ENCODE results near the gene MMEL1. TPM values are rescaled to one million over a fixed set of nuclear protein-coding genes. Genes with fewer than 3 reads are reported as not detected.

Gene MMEL1
- total RNA-seq, 1 experiment from 2014 or later, result not detected

DNA sequence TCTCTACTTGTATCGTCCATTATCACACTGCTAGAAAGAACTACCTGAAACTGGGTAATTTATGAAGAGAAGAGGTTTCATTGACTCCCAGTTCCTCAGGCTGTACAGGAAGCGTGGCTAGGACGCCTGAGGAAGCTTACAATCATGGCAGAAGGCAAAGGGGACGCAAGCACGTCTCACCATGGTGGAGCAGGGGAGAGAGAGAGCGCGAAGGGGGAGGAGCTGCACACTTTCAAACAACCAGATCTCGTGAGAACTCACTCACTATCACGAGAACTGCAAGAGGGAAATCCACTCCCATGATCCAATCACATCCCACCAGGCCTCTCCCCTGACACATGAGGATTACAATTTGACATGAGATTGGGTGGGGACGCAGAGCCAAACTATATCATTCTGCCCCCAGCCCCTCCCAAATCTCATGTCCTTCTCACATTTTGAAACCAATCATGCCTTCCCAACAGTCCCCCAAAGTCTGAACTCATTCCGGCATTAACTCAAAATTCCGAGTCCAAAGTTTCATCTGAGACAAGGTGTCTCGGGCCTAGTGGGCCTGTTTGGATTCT is 8.0 kb downstream of the MMEL1 start:
- Mint-ChIP-seq H3K4me3 (ENCODE audit: unreplicated experiment) (no peak overlapping the region), H3K36me3 (ENCODE audit: insufficient read depth, unreplicated experiment) (no peaks in the 10 kb centered on the region), H3K27me3 (ENCODE audit: insufficient read depth, unreplicated experiment) (peaks cover 35% of the 10 kb centered on the region), H3K9me3 (ENCODE audit: unreplicated experiment) (no peaks in the 10 kb centered on the region), H3K27ac (ENCODE audit: low read depth, unreplicated experiment) (no peak overlapping the region), H3K4me1 (ENCODE audit: insufficient read depth, unreplicated experiment) (no peaks in the 10 kb centered on the region)
- ChIA-PET POLR2A (interaction anchor here (0.7 kb wide), 1 partner anchor 40 kb away, joined by 3 read pairs; no protein-coding TSS in a partner anchor), CTCF (no interaction called here)
- intact Hi-C loops (cut with micrococcal nuclease), result no loop called here
- DNase-seq (ENCODE audit: unreplicated experiment), result no peak
- TF ChIP-seq, protein P1, sequence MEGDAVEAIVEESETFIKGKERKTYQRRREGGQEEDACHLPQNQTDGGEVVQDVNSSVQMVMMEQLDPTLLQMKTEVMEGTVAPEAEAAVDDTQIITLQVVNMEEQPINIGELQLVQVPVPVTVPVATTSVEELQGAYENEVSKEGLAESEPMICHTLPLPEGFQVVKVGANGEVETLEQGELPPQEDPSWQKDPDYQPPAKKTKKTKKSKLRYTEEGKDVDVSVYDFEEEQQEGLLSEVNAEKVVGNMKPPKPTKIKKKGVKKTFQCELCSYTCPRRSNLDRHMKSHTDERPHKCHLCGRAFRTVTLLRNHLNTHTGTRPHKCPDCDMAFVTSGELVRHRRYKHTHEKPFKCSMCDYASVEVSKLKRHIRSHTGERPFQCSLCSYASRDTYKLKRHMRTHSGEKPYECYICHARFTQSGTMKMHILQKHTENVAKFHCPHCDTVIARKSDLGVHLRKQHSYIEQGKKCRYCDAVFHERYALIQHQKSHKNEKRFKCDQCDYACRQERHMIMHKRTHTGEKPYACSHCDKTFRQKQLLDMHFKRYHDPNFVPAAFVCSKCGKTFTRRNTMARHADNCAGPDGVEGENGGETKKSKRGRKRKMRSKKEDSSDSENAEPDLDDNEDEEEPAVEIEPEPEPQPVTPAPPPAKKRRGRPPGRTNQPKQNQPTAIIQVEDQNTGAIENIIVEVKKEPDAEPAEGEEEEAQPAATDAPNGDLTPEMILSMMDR (IDR thresholded peaks at IDR 0.05; ENCODE audit: unreplicated experiment), result no peak
- BruUV-seq (replicated peaks), result no TSS peak

GRCh38 chr1:2623571-2624337 is 9.1 kb downstream of the MMEL1 start:
- Mint-ChIP-seq H3K4me1 (ENCODE audit: insufficient read depth, unreplicated experiment) (no peaks in the 10 kb centered on the region), H3K27me3 (ENCODE audit: insufficient read depth, unreplicated experiment) (peaks cover 42% of the 10 kb centered on the region)
- CTCF ChIA-PET, result interaction anchor here (1.2 kb wide), 1 partner anchor 9 kb away, joined by 3 read pairs; no protein-coding TSS in a partner anchor

GRCh38 chr1:2617971-2618470 is 14.8 kb downstream of the MMEL1 start:
- POLR2A ChIA-PET, result no interaction called here
- BruUV-seq (replicated peaks), result no TSS peak
- H3K36me3 Mint-ChIP-seq (ENCODE audit: insufficient read depth, unreplicated experiment), result no peaks in the 10 kb centered on the region

More at GRCh38 chr1:2623571-2624337, 9.1 kb downstream of the MMEL1 start:
- TF ChIP-seq, protein P1 (IDR thresholded peaks at IDR 0.05; ENCODE audit: unreplicated experiment), result no peak
- no peak for DNase-seq (ENCODE audit: unreplicated experiment)
- no peak overlapping the region for H3K27ac Mint-ChIP-seq (ENCODE audit: low read depth, unreplicated experiment)
- no peak overlapping the region for H3K4me3 Mint-ChIP-seq (ENCODE audit: unreplicated experiment)
- no TSS peak for BruUV-seq (replicated peaks)
- POLR2A ChIA-PET, result no interaction called here
- H3K9me3 Mint-ChIP-seq (ENCODE audit: unreplicated experiment), result no peaks in the 10 kb centered on the region
- intact Hi-C loops (cut with micrococcal nuclease), result no loop called here
- H3K36me3 Mint-ChIP-seq (ENCODE audit: insufficient read depth, unreplicated experiment), result no peaks in the 10 kb centered on the region

DNA sequence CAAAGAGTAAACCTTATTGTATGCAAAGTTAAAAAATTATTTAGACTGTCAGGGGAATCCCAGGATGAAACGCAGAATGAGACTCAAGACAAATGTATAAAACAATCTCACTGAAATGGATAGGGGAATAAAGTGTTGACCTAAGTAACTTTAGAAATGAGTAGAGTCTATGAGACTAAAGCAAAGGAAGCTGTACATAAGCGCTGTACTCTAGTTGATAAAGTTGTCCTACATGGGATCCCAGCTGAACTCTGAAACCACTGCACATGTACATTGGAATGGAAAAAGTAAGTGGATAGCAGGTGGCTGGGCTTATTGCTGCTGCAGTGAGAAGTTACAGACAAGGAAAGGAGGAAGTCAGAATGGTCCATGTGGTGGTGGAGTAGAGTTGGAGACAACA is 18.7 kb downstream of the MMEL1 start:
- no peaks in the 10 kb centered on the region for H3K36me3 Mint-ChIP-seq (ENCODE audit: insufficient read depth, unreplicated experiment)
- H3K27me3 Mint-ChIP-seq (ENCODE audit: insufficient read depth, unreplicated experiment), result peaks cover 23% of the 10 kb centered on the region
- TF ChIP-seq, protein P1 (IDR thresholded peaks at IDR 0.05; ENCODE audit: unreplicated experiment), result no peak
- intact Hi-C loops (cut with micrococcal nuclease), result no loop called here
- H3K4me1 Mint-ChIP-seq (ENCODE audit: insufficient read depth, unreplicated experiment), result no peaks in the 10 kb centered on the region
- H3K27ac Mint-ChIP-seq (ENCODE audit: low read depth, unreplicated experiment), result no peak overlapping the region
- H3K4me3 Mint-ChIP-seq (ENCODE audit: unreplicated experiment), result no peak overlapping the region
- DNase-seq (ENCODE audit: unreplicated experiment), result no peak
- POLR2A ChIA-PET, result no interaction called here
- no TSS peak for BruUV-seq (replicated peaks)
- H3K9me3 Mint-ChIP-seq (ENCODE audit: unreplicated experiment), result peaks cover 12% of the 10 kb centered on the region
- CTCF ChIA-PET, result interaction anchor here (0.9 kb wide), 1 partner anchor 9 kb away, joined by 3 read pairs; no protein-coding TSS in a partner anchor

More at GRCh38 chr1:2617971-2618470, 14.8 kb downstream of the MMEL1 start:
- CTCF ChIA-PET, result no interaction called here
- peaks cover 12% of the 10 kb centered on the region for H3K9me3 Mint-ChIP-seq (ENCODE audit: unreplicated experiment)
- no peaks in the 10 kb centered on the region for H3K4me1 Mint-ChIP-seq (ENCODE audit: insufficient read depth, unreplicated experiment)
- TF ChIP-seq, protein P1 (IDR thresholded peaks at IDR 0.05; ENCODE audit: unreplicated experiment), result no peak
- H3K27me3 Mint-ChIP-seq (ENCODE audit: insufficient read depth, unreplicated experiment), result peaks cover 53% of the 10 kb centered on the region
- no peak overlapping the region for H3K4me3 Mint-ChIP-seq (ENCODE audit: unreplicated experiment)
- no peak for DNase-seq (ENCODE audit: unreplicated experiment)
- intact Hi-C loops (cut with micrococcal nuclease), result no loop called here
- no peak overlapping the region for H3K27ac Mint-ChIP-seq (ENCODE audit: low read depth, unreplicated experiment)
